ENCODE results near the gene DELE1.

GRCh38 chr5:141934099-141934844, 10.6 kb downstream of the DELE1 start:
- TF ChIP-seq POLR2AphosphoS5 (IDR thresholded peaks at IDR 0.05) (no peak), CTCF (IDR thresholded peaks at IDR 0.05) (no peak)

Measured in gastroesophageal sphincter (tissue), 3 donors.